Measurements from ENCODE around the gene CA10. TPM values are rescaled to one million over a fixed set of nuclear protein-coding genes. Genes with fewer than 3 reads are reported as not detected.

The CA10 gene
- total RNA-seq, 2 donors from 2014 or later, result 0.91 TPM; not detected in 1

DNA sequence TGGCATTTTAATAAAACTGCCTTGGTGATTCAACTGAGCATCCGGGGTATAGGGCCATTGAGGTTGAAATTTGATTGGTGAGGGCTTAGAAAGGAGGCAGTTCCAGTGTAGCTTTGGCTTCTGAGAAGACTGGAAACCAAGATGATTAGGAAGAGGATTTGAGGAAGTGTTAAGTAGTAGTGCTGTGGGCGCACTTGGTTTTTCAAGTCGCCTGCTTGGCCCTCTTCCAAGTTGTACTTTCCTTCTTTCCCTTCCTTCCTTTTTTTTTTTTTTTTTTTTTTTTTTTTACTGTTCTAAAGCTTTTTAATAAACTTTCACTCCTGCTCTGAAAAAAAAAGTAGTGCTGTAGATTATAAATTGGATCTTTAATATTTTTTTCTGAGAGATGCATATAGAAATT lies 577.6 kb downstream of the CA10 start:
- Histone ChIP-seq H3K27me3 (replicated peaks; ENCODE audit: insufficient read depth) (no peaks in the 10 kb centered on the region), H3K4me3 (no peak overlapping the region), H3K9me3 (no peaks in the 10 kb centered on the region), H3K36me3 (no peaks in the 10 kb centered on the region), H3K4me1 (replicated peaks) (no peaks in the 10 kb centered on the region), H3K27ac (no peak overlapping the region)
- TF ChIP-seq POLR2AphosphoS5 (IDR thresholded peaks at IDR 0.05), result no peak
- TF ChIP-seq CTCF (IDR thresholded peaks at IDR 0.05), result no peak
- no peak for TF ChIP-seq POLR2A (IDR thresholded peaks at IDR 0.05)
- WGBS, result 77% methylated on average over 3 of the region's 3 CpGs
- no peak for DNase-seq (ENCODE audit: low spot score)
- intact Hi-C loops (cut with DNase I), result no loop called here
